C4-2B (cell line): ENCODE results near the gene NMS.

Experiments
- CTCF ChIP-seq: fragments of 450-650 bp; conservative IDR thresholded peaks from 2 replicates; pipeline ENCODE4 v1.5.1; 2017; ENCODE audit warnings: mild to moderate bottlenecking
- ZFX ChIP-seq: fragments of 450-650 bp; IDR thresholded peaks from 2 replicates; pipeline ENCODE4 v1.6.1; 2017

GRCh38 chr2:100426384-100426720 is 43.9 kb upstream of the NMS start:
- TF ChIP-seq CTCF (no peak), ZFX (no peak)
